Measurements from ENCODE around the gene CDK5RAP1. TPM values are rescaled to one million over a fixed set of nuclear protein-coding genes. Genes with fewer than 3 reads are reported as not detected.

The CDK5RAP1 gene
- total and polyA plus RNA-seq, 8 donors: 8.1 to 63.9 (median 11.9) TPM

- Histone ChIP-seq H3K9me3 (no peaks in the 10 kb centered on the region), H3K27me3 (no peaks in the 10 kb centered on the region), H3K27ac (no peak overlapping the region), H3K36me3 (peaks cover 0 to 45% (median 7%) of the 10 kb centered on the region in 3 donors), H3K4me3 (no peak overlapping the region), H3K4me1 (no peaks in the 10 kb centered on the region)
- ATAC-seq (no peak), DNase-seq (no peak), FAIRE-seq (no peak)
- TF ChIP-seq CTCF (IDR thresholded peaks at IDR 0.05): no peak
- WGBS, 2 donors: 78 to 85% methylated on average over 8 of the region's 8 CpGs
- intact Hi-C loops (cut with DNase I): no loop called here
Observed at GRCh38 chr20:33359399-33360261, 41.7 kb downstream of the CDK5RAP1 start.

- no peak overlapping the region for H3K27ac ChIP-seq
- intact Hi-C loops (cut with DNase I): no loop called here
- H3K36me3 ChIP-seq: peaks cover 0 to 4% (median 4%) of the 10 kb centered on the region in 3 donors
- H3K4me1 ChIP-seq: no peaks in the 10 kb centered on the region
- FAIRE-seq (no peak), DNase-seq (no peak), ATAC-seq (no peak)
- no peaks in the 10 kb centered on the region for H3K9me3 ChIP-seq
- H3K4me3 ChIP-seq: no peak overlapping the region
- TF ChIP-seq CTCF (IDR thresholded peaks at IDR 0.05): no peak
- H3K27me3 ChIP-seq: no peaks in the 10 kb centered on the region
- WGBS, 2 donors: 90 to 92% methylated on average over 4 of the region's 4 CpGs
Observed at GRCh38 chr20:33353013-33353402, 48.3 kb downstream of the CDK5RAP1 start.

- no peak for TF ChIP-seq CTCF (IDR thresholded peaks at IDR 0.05)
- no peaks in the 10 kb centered on the region for H3K9me3 ChIP-seq
- FAIRE-seq (no peak), DNase-seq (no peak), ATAC-seq (no peak)
- H3K27ac ChIP-seq: no peak overlapping the region
- no peaks in the 10 kb centered on the region for H3K4me1 ChIP-seq
- H3K27me3 ChIP-seq: no peaks in the 10 kb centered on the region
- WGBS, 2 donors: 80 to 84% methylated on average over 16 of the region's 16 CpGs
- intact Hi-C loops (cut with DNase I): no loop called here
- H3K4me3 ChIP-seq: no peak overlapping the region
- H3K36me3 ChIP-seq: peaks cover 0 to 4% (median 3%) of the 10 kb centered on the region in 3 donors
Observed at GRCh38 chr20:33352258-33353012, 48.9 kb downstream of the CDK5RAP1 start.

GRCh38 chr20:33351696-33352095 lies 49.6 kb downstream of the CDK5RAP1 start:
- 75 to 76% methylated on average over 3 of the region's 3 CpGs for WGBS, 2 donors
- no peak overlapping the region for H3K27ac ChIP-seq
- peaks cover 0 to 4% (median 0%) of the 10 kb centered on the region in 3 donors for H3K36me3 ChIP-seq
- no peak for DNase-seq
- H3K4me3 ChIP-seq: no peak overlapping the region
- TF ChIP-seq CTCF (IDR thresholded peaks at IDR 0.05): no peak
- no peak for FAIRE-seq
- no peaks in the 10 kb centered on the region for H3K27me3 ChIP-seq
- H3K4me1 ChIP-seq: no peaks in the 10 kb centered on the region
- no peak for ATAC-seq
- intact Hi-C loops (cut with DNase I): no loop called here
- H3K9me3 ChIP-seq: no peaks in the 10 kb centered on the region
